Small intestine (tissue), 7 donors: ENCODE data around the gene PLEKHG5. TPM values are rescaled to one million over a fixed set of nuclear protein-coding genes. Genes with fewer than 3 reads are reported as not detected.

Source experiments
- DNase-seq, 2 donors: peaks; one replicate each; pipeline versions ENCODE4 v3.0.0 to v3.0.0-alpha.2; 2013
- FAIRE-seq: peaks from 2 replicates; lab custom pipeline; 2012; peaks lifted over from hg19 to GRCh38; lab: Jason Lieb, UNC
- H3K27ac ChIP-seq, 3 donors: one replicate each; pipeline ENCODE4 v1.5.1; 2013; ENCODE audit warnings: low read length in 2 of 3, mild to moderate bottlenecking in 2 of 3, control low read depth in 1 of 3, inconsistent platforms in 1 of 3, low read depth in 1 of 3, moderate library complexity in 1 of 3
- H3K27me3 ChIP-seq, 3 donors: one replicate each; pipeline ENCODE4 v1.6.1; 2013; ENCODE audit warnings: low read length in 3 of 3, inconsistent platforms in 1 of 3; ENCODE audit not compliant: control insufficient read depth in 3 of 3, insufficient read depth in 3 of 3
- H3K36me3 ChIP-seq, 3 donors: one replicate each; pipeline ENCODE4 v1.6.1; 2013; ENCODE audit warnings: low read length in 3 of 3, inconsistent platforms in 1 of 3, low read depth in 1 of 3, mild to moderate bottlenecking in 1 of 3, moderate library complexity in 1 of 3; ENCODE audit not compliant: control insufficient read depth in 3 of 3, insufficient read depth in 2 of 3
- H3K4me1 ChIP-seq, 3 donors: one replicate each; pipeline ENCODE4 v1.6.1; 2013; ENCODE audit warnings: low read length in 2 of 3, inconsistent platforms in 1 of 3, low read depth in 1 of 3, mild to moderate bottlenecking in 1 of 3, moderate library complexity in 1 of 3; ENCODE audit not compliant: control insufficient read depth in 3 of 3, insufficient read depth in 2 of 3
- H3K4me3 ChIP-seq, 3 donors: one replicate each; pipeline ENCODE4 v1.5.1; 2013; ENCODE audit warnings: low read length in 3 of 3, control low read depth in 1 of 3, inconsistent platforms in 1 of 3, low read depth in 1 of 3, mild to moderate bottlenecking in 1 of 3, moderate library complexity in 1 of 3
- H3K9me3 ChIP-seq, 2 donors: one replicate each; pipeline ENCODE4 v1.6.1; 2013; ENCODE audit warnings: low read depth in 1 of 2, low read length in 1 of 2; ENCODE audit not compliant: control insufficient read depth in 2 of 2, insufficient read depth in 1 of 2
- WGBS, 3 donors: extraction: QIAGEN DNeasy Blood & Tissue Kit; methylation state at CpG; one replicate each; pipeline ENCODE4 v1.1.7; 2013; 5-methylcytosine and 5-hydroxymethylcytosine counted together
- polyA plus RNA-seq, 4 donors: library from polyadenylated mRNA; stranded (reverse) in 3 of 4; unstranded in 1 of 4; fragments of 200-250 nt in 3 of 4; fragments of 120-200 nt in 1 of 4; gene quantifications; one replicate each; pipeline versions ENCODE4 v1.2.1 to v1.2.3, GENCODE V29; 2013
- donor health status: healthy with polysubstance abuse.
- donor health status: control.
- donor health status: control.
- donor health status: Bipolar disorder and iron deficiency.
- donor health status: healthy.

PLEKHG5 gene
- polyA plus RNA-seq, 4 donors: 2.4 to 13.5 (median 7.1) TPM

GRCh38 chr1:6418668-6419396 is 72.6 kb downstream of the PLEKHG5 start:
- Histone ChIP-seq H3K4me3 (peak overlapping the region in 2 of 3 donors; percentile 22 to 44), H3K4me1 (peaks cover 2 to 44% (median 7%) of the 10 kb centered on the region in 3 donors), H3K36me3 (no peaks in the 10 kb centered on the region), H3K27ac (no peak overlapping the region), H3K9me3 (no peaks in the 10 kb centered on the region), H3K27me3 (peaks cover 7 to 80% (median 49%) of the 10 kb centered on the region in 3 donors)
- FAIRE-seq (no peak), DNase-seq (peak; percentile 56 to 59)
- WGBS, 3 donors: 2 to 8% (median 8%) methylated on average over 49 to 69 of the region's 69 CpGs

- H3K4me3 ChIP-seq: peak overlapping the region in 1 of 3 donors; percentile 1
- peaks cover 7 to 73% (median 44%) of the 10 kb centered on the region in 3 donors for H3K27me3 ChIP-seq
- FAIRE-seq: no peak
- H3K27ac ChIP-seq: no peak overlapping the region
- H3K9me3 ChIP-seq: no peaks in the 10 kb centered on the region
- no peaks in the 10 kb centered on the region for H3K36me3 ChIP-seq
- 53 to 60% (median 60%) methylated on average over 8 of the region's 8 CpGs for WGBS, 3 donors
- DNase-seq: peak in 1 of 2 donors; percentile 54
- H3K4me1 ChIP-seq: peaks cover 2 to 40% (median 7%) of the 10 kb centered on the region in 3 donors
Observed at GRCh38 chr1:6417961-6418667, 73.4 kb downstream of the PLEKHG5 start.

Other genes starting within 250 kb of the PLEKHG5 start
- gene HES3, start 247.5 kb downstream of the PLEKHG5 start, polyA plus RNA-seq: not detected
- 10 to 100 TPM in 3 of 4 donors, 1 to 10 TPM in 1; 6.5 to 34.9 (median 22.3) TPM for gene GPR153, start 230.6 kb downstream of the PLEKHG5 start, polyA plus RNA-seq
- gene ACOT7, start 97.9 kb downstream of the PLEKHG5 start, polyA plus RNA-seq: 10 to 100 TPM; 20.3 to 93.8 (median 73.7) TPM
- gene HES2, start 71.7 kb downstream of the PLEKHG5 start, polyA plus RNA-seq: 1 to 10 TPM in 3 of 4 donors, under 1 TPM in 1; 0.55 to 2.2 (median 1.6) TPM
- gene ESPN, start 66.9 kb downstream of the PLEKHG5 start, polyA plus RNA-seq: 100 to 1,000 TPM in 3 of 4 donors, 10 to 100 TPM in 1; 83.5 to 356 (median 285) TPM
- 10 to 100 TPM; 23.0 to 52.7 (median 33.2) TPM for gene TNFRSF25, start 25.5 kb downstream of the PLEKHG5 start, polyA plus RNA-seq
- 10 to 100 TPM in 1 of 4 donors, 1 to 10 TPM in 3; 1.6 to 12.1 (median 3.9) TPM for gene NOL9, start 62.8 kb upstream of the PLEKHG5 start, polyA plus RNA-seq
- under 1 TPM in 3 of 4 donors, not detected in 1; 0.07 to 0.27 (median 0.13) TPM for gene TAS1R1, start 63.6 kb upstream of the PLEKHG5 start, polyA plus RNA-seq
- 100 to 1,000 TPM in 2 of 4 donors, 10 to 100 TPM in 2; 19.9 to 164 (median 81.8) TPM for gene ZBTB48, start 88.3 kb upstream of the PLEKHG5 start, polyA plus RNA-seq
- 10 to 100 TPM in 1 of 4 donors, 1 to 10 TPM in 3; 3.1 to 10.5 (median 6.4) TPM for gene KLHL21, start 111.2 kb upstream of the PLEKHG5 start, polyA plus RNA-seq
- 10 to 100 TPM in 1 of 4 donors, 1 to 10 TPM in 3; 4.0 to 13.4 (median 4.8) TPM for gene PHF13, start 122.1 kb upstream of the PLEKHG5 start, polyA plus RNA-seq
- 10 to 100 TPM; 14.3 to 35.1 (median 18.0) TPM for gene THAP3, start 133.2 kb upstream of the PLEKHG5 start, polyA plus RNA-seq
- gene DNAJC11, start 210.1 kb upstream of the PLEKHG5 start, polyA plus RNA-seq: 10 to 100 TPM; 37.8 to 52.6 (median 40.3) TPM